SK-N-SH (cell line): ENCODE results near the gene PLA2G2C. TPM values are rescaled to one million over a fixed set of nuclear protein-coding genes. Genes with fewer than 3 reads are reported as not detected.

ENCODE experiments used
- CTCF ChIA-PET: fragments of 300-600, 350-600 bp; formaldehyde crosslinking; extraction: SDS; loops from one replicate; lab custom pipeline; 2021; lab: Yijun Ruan, JAX
- POLR2A ChIA-PET: fragments of 350-600 bp; sonication (Branson Sonifier 250); formaldehyde crosslinking; extraction: SDS; loops from one replicate; lab custom pipeline; 2020; ENCODE audit warnings: antibody characterized with exemption, inconsistent platforms; lab: Yijun Ruan, JAX
- DNase-seq: peaks from one replicate; pipeline ENCODE4 v3.0.0; 2012
- H2AFZ ChIP-seq: fragments of 200-600 bp; sonication (generic); 2 replicates; pipeline ENCODE4 v1.8.1; 2016; ENCODE audit warnings: antibody characterized with exemption, mild to moderate bottlenecking, low read depth
- H3F3A ChIP-seq: fragments of 200-600 bp; sonication (generic); replicated peaks from 2 replicates; pipeline ENCODE3; 2016; ENCODE audit warnings: antibody characterized with exemption, mild to moderate bottlenecking; ENCODE audit not compliant: insufficient read depth
- H3K27ac ChIP-seq, 2 experiments: fragments of 200-500 bp in 1 of 2; fragments of 200-600 bp in 1 of 2; sonication (Bioruptor generic) in 1 of 2; sonication (generic), shearing (Covaris generic) in 1 of 2; 2 replicates each; pipeline versions ENCODE4 v1.5.1 to v1.6.1; 2014 to 2016; ENCODE audit warnings: low read depth in 2 of 2, inconsistent platforms in 1 of 2, low read length in 1 of 2, mild to moderate bottlenecking in 1 of 2, mixed read lengths in 1 of 2
- H3K27me3 ChIP-seq: fragments of 200-600 bp; sonication (generic), shearing (Covaris generic); 2 replicates; pipeline ENCODE4 v1.6.1; 2016; ENCODE audit warnings: mixed run types; ENCODE audit not compliant: insufficient read depth
- H3K36me3 ChIP-seq, 2 experiments: fragments of 200-500 bp in 1 of 2; fragments of 200-600 bp in 1 of 2; sonication (Bioruptor generic) in 1 of 2; sonication (generic) in 1 of 2; replicated peaks in 1 of 2; 2 replicates each; pipeline versions ENCODE3 to v1.5.1; 2014 to 2016; ENCODE audit warnings: low read length in 1 of 2, mild to moderate bottlenecking in 1 of 2; ENCODE audit not compliant: insufficient read depth in 2 of 2, control insufficient read depth in 1 of 2
- H3K4me1 ChIP-seq, 2 experiments: fragments of 200-500 bp in 1 of 2; fragments of 200-600 bp in 1 of 2; sonication (Bioruptor generic) in 1 of 2; sonication (generic), shearing (Covaris generic) in 1 of 2; 2 replicates each; pipeline versions ENCODE4 v1.5.1 to v1.6.1; 2014 to 2016; ENCODE audit warnings: low read depth in 1 of 2, low read length in 1 of 2, mixed run types in 1 of 2; ENCODE audit not compliant: insufficient read depth in 2 of 2, control insufficient read depth in 1 of 2
- H3K4me2 ChIP-seq: fragments of 200-600 bp; sonication (generic), shearing (Covaris generic); 2 replicates; pipeline ENCODE4 v1.6.1; 2017; ENCODE audit warnings: mixed run types
- H3K4me3 ChIP-seq, 2 experiments: fragments of 200-500 bp in 1 of 2; fragments of 200-600 bp in 1 of 2; sonication (Bioruptor generic) in 1 of 2; sonication (generic), shearing (Covaris generic) in 1 of 2; 2 replicates each; pipeline versions ENCODE4 v1.5.1 to v1.8.1; 2014 to 2016; ENCODE audit warnings: low read depth in 2 of 2, inconsistent platforms in 1 of 2, low read length in 1 of 2, mild to moderate bottlenecking in 1 of 2, mixed read lengths in 1 of 2, moderate library complexity in 1 of 2
- H3K79me2 ChIP-seq: fragments of 200-600 bp; sonication (generic); 2 replicates; pipeline ENCODE4 v1.8.1; 2017; ENCODE audit warnings: mild to moderate bottlenecking; ENCODE audit not compliant: insufficient read depth
- H3K9ac ChIP-seq: fragments of 200-600 bp; sonication (generic); 2 replicates; pipeline ENCODE4 v1.6.1; 2017; ENCODE audit warnings: mixed run types
- H3K9me2 ChIP-seq: fragments of 200-600 bp; sonication (generic); 2 replicates; pipeline ENCODE4 v1.6.1; 2017; ENCODE audit warnings: mixed run types
- H3K9me3 ChIP-seq: fragments of 200-600 bp; sonication (generic); 2 replicates; pipeline ENCODE4 v1.6.1; 2017; ENCODE audit warnings: mixed run types, mild to moderate bottlenecking, moderate library complexity
- H4K20me1 ChIP-seq: fragments of 200-600 bp; sonication (generic); 2 replicates; pipeline ENCODE4 v1.6.1; 2017; ENCODE audit warnings: mild to moderate bottlenecking, mixed run types; ENCODE audit not compliant: insufficient read depth
- EP300 ChIP-seq, 2 experiments: IDR thresholded peaks; 2 replicates each; pipeline versions ENCODE4 v1.4.0 to v1.6.1; 2012; ENCODE audit warnings: borderline replicate concordance in 1 of 2, low read depth in 1 of 2, low read length in 1 of 2
- FOSL2 ChIP-seq: IDR thresholded peaks from 2 replicates; pipeline ENCODE4 v1.4.0; 2012; ENCODE audit warnings: low read depth, mild to moderate bottlenecking, moderate library complexity, borderline replicate concordance
- RFX5 ChIP-seq: IDR thresholded peaks from 2 replicates; pipeline ENCODE4 v1.6.1; 2012; ENCODE audit warnings: mild to moderate bottlenecking, improper control_type of control experiment, low read length
- TCF12 ChIP-seq: IDR thresholded peaks from 2 replicates; pipeline ENCODE4 v1.4.0; 2012
- YY1 ChIP-seq: IDR thresholded peaks from 2 replicates; pipeline ENCODE4 v1.4.0; 2012; ENCODE audit warnings: low read depth, mild to moderate bottlenecking
- WGBS: methylation state at CpG from one replicate; pipeline ENCODE4 v1.1.6; 2017; ENCODE audit warnings: low lambda C conversion rate; 5-methylcytosine and 5-hydroxymethylcytosine counted together
- polyA plus RNA-seq, 3 experiments: library from polyadenylated mRNA; depleted of rRNA; stranded (reverse); fragments of >200 nt; gene quantifications; 2 replicates each; pipeline ENCODE4 v1.2.3, GENCODE V29; 2012
- TF ChIP-seq, protein P1 (sequence below): IDR thresholded peaks from 2 replicates; pipeline ENCODE4 v1.4.0; 2012; ENCODE audit warnings: low read depth, borderline replicate concordance

PLA2G2C gene
- polyA plus RNA-seq, 1 of the 3 experiments (the other 2 are of a cell fraction) = not detected

DNA sequence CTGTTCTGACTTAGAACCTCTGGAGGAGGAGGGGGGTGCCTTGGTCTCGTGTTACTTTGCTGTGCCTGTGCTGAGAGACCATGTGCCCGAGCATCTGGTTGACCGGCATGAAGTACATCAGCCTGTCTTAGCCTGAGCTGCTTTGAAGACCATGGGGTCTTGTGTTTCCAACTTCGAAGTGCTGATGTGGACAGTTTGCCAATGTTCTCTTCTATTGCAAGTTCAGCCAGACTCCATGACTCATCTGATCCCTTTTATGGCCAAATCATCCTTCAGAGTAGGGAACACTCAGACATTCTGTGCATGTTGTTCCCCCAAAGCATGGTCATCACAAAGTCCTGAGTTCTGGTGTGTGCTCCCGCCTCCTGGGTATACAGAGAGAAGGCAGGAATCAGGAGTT is 6.0 kb upstream of the PLA2G2C start:
- WGBS = 36% methylated on average over 4 of the region's 5 CpGs
- no peak overlapping the region for H3K9ac ChIP-seq
- DNase-seq = no peak
- ChIA-PET POLR2A (no interaction called here), CTCF (interaction anchor here (0.6 to 2.9 kb wide), 6 partner anchors 10 to 441 kb away, joined by 3 to 16 read pairs (median 4); partner anchors contain the start of gene PINK1)
- H3K36me3 ChIP-seq = no peaks in the 10 kb centered on the region
- H3K9me2 ChIP-seq = no peaks in the 10 kb centered on the region
- no peak overlapping the region for H2AFZ ChIP-seq
- H3K4me1 ChIP-seq = no peaks in the 10 kb centered on the region; a peak in 1 of 4 replicates
- no peaks in the 10 kb centered on the region for H4K20me1 ChIP-seq
- H3K9me3 ChIP-seq = no peaks in the 10 kb centered on the region
- TF ChIP-seq RFX5 (no peak), EP300 (IDR thresholded peaks at IDR 0.05; ENCODE audit: borderline replicate concordance in 1 of 2, low read depth in 1 of 2, low read length in 1 of 2) (no peak), TCF12 (no peak), YY1 (no peak)
- TF ChIP-seq, all 33 proteins: peak for 0
- no peaks in the 10 kb centered on the region for H3K79me2 ChIP-seq
- no peak overlapping the region for H3K4me2 ChIP-seq
- peaks cover 12% of the 10 kb centered on the region; the same call in 1 of the 2 replicates for H3K27me3 ChIP-seq
- H3K4me3 ChIP-seq = no peak overlapping the region
- no peaks in the 10 kb centered on the region for H3F3A ChIP-seq
- H3K27ac ChIP-seq = no peak overlapping the region

DNA sequence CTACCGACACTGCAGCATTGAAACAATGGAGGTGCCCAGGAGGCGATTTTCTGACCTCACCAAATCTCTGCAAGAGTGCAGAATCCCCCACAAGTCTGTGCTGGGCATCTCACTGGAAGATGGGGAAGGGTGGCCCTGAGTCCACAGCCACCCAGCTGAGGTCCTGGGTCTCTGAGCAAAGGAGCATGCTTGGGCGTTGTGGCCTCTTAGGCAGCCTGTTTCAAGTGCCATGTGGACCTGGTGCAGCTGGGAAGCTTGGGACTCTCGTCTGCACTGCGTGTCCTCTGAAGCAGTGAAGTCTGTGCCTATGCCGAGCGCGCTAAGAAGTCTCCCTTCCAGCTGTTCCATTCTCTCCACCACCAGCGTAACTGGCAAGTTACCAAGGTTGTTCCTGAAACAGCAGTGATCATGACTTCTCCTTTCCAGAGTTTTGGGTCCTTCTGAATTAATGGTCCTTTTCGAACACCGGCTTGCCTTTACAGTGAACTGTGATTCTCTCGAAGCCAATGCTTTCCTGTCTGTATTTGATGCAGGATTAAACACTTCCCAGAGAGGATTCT is 5.0 kb upstream of the PLA2G2C start:
- ChIA-PET CTCF (interaction anchor here (1.0 to 2.9 kb wide), 4 partner anchors 12 to 217 kb away, joined by 3 to 16 read pairs (median 5); no protein-coding TSS in a partner anchor), POLR2A (no interaction called here)
- Histone ChIP-seq H3K4me2 (no peak overlapping the region), H3K27me3 (peaks cover 12% of the 10 kb centered on the region; the same call in 1 of the 2 replicates), H3K9ac (no peak overlapping the region), H3K27ac (no peak overlapping the region), H2AFZ (no peak overlapping the region), H3K36me3 (no peaks in the 10 kb centered on the region), H3K79me2 (no peaks in the 10 kb centered on the region), H3K4me3 (no peak overlapping the region), H3K9me2 (no peaks in the 10 kb centered on the region), H3K9me3 (no peaks in the 10 kb centered on the region), H4K20me1 (no peaks in the 10 kb centered on the region), H3K4me1 (no peaks in the 10 kb centered on the region; a peak in 1 of 4 replicates), H3F3A (no peaks in the 10 kb centered on the region)
- DNase-seq = no peak
- 62% methylated on average over 9 of the region's 12 CpGs for WGBS
- TF ChIP-seq YY1 (no peak), FOSL2 (no peak)
- TF ChIP-seq, protein P1, sequence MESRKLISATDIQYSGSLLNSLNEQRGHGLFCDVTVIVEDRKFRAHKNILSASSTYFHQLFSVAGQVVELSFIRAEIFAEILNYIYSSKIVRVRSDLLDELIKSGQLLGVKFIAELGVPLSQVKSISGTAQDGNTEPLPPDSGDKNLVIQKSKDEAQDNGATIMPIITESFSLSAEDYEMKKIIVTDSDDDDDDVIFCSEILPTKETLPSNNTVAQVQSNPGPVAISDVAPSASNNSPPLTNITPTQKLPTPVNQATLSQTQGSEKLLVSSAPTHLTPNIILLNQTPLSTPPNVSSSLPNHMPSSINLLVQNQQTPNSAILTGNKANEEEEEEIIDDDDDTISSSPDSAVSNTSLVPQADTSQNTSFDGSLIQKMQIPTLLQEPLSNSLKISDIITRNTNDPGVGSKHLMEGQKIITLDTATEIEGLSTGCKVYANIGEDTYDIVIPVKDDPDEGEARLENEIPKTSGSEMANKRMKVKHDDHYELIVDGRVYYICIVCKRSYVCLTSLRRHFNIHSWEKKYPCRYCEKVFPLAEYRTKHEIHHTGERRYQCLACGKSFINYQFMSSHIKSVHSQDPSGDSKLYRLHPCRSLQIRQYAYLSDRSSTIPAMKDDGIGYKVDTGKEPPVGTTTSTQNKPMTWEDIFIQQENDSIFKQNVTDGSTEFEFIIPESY = no peak
